GM18858 (cell line): ENCODE results near the gene GTF3C5.
"Not testable (repeated sequence)": the region's sequence is repeated elsewhere in the genome, so short reads cannot be mapped to it uniquely, and the experiment has no call there.

Source experiments
- ATAC-seq: cut with Tn5 transposase; IDR thresholded peaks from one replicate; pipeline ENCODE4 v1.9.1; 2021; ENCODE audit not compliant: unreplicated experiment

The GTF3C5 gene

GRCh38 chr9:133028221-133028620 is 2.6 kb upstream of the GTF3C5 start:
- ATAC-seq, result no peak

GRCh38 chr9:133029994-133030316 is 842 bp upstream of the GTF3C5 start:
- ATAC-seq, result no peak

GRCh38 chr9:133031130-133031422 is 279 bp downstream of the GTF3C5 start:
- no peak for ATAC-seq

GRCh38 chr9:133031496-133031911 is 707 bp downstream of the GTF3C5 start:
- ATAC-seq, result no peak

GRCh38 chr9:133032171-133032570 is 1.4 kb downstream of the GTF3C5 start:
- no peak for ATAC-seq

GRCh38 chr9:133035669-133036068 is 4.9 kb downstream of the GTF3C5 start:
- no peak for ATAC-seq

- no peak for ATAC-seq
These were observed 7.1 kb downstream of the GTF3C5 start for GRCh38 chr9:133037775-133038515.

- ATAC-seq, result not testable (repeated sequence)
These were observed 10.2 kb downstream of the GTF3C5 start for GRCh38 chr9:133040892-133041479.

- no peak for ATAC-seq
These were observed 11.2 kb downstream of the GTF3C5 start for GRCh38 chr9:133041958-133042357.

GRCh38 chr9:133042676-133043075 is 11.9 kb downstream of the GTF3C5 start:
- no peak for ATAC-seq

- ATAC-seq, result no peak
These were observed 12.7 kb downstream of the GTF3C5 start for GRCh38 chr9:133043449-133044035.

GRCh38 chr9:133044125-133044524 is 13.3 kb downstream of the GTF3C5 start:
- no peak for ATAC-seq

- ATAC-seq, result no peak
These were observed 13.9 kb downstream of the GTF3C5 start for GRCh38 chr9:133044661-133045060.

GRCh38 chr9:133045132-133045531 is 14.3 kb downstream of the GTF3C5 start:
- ATAC-seq, result no peak

- no peak for ATAC-seq
These were observed 15.6 kb downstream of the GTF3C5 start for GRCh38 chr9:133046196-133046899.

- ATAC-seq, result no peak
These were observed 16.1 kb downstream of the GTF3C5 start for GRCh38 chr9:133046900-133047295.

- no peak for ATAC-seq
These were observed 17.8 kb downstream of the GTF3C5 start for GRCh38 chr9:133048595-133048994.

- no peak for ATAC-seq
These were observed 18.2 kb downstream of the GTF3C5 start for GRCh38 chr9:133049043-133049442.

GRCh38 chr9:133050142-133050541 is 19.3 kb downstream of the GTF3C5 start:
- no peak for ATAC-seq

GRCh38 chr9:133050781-133051180 is 20.0 kb downstream of the GTF3C5 start:
- no peak for ATAC-seq

- ATAC-seq, result no peak
These were observed 20.6 kb downstream of the GTF3C5 start for GRCh38 chr9:133051281-133051900.
